Mammary epithelial cell (primary cell): ENCODE data around the gene HSD3B1.

Experiments
- EZH2 ChIP-seq: IDR thresholded peaks from 2 replicates; pipeline ENCODE4 v1.6.1; 2012; ENCODE audit warnings: low read length, inconsistent platforms, borderline replicate concordance
- TF ChIP-seq, protein P1 (sequence below), 2 donors: IDR thresholded peaks in 1 of 2; conservative IDR thresholded peaks in 1 of 2; 2 replicates each; pipeline ENCODE4 v1.5.1; 2011 to 2012; ENCODE audit warnings: inconsistent platforms in 2 of 2, low read length in 2 of 2, mild to moderate bottlenecking in 2 of 2, control low read depth in 1 of 2, low read depth in 1 of 2; ENCODE audit not compliant: insufficient read depth in 1 of 2; ENCODE audit errors: extremely low read depth in 1 of 2

- TF ChIP-seq, protein P1, sequence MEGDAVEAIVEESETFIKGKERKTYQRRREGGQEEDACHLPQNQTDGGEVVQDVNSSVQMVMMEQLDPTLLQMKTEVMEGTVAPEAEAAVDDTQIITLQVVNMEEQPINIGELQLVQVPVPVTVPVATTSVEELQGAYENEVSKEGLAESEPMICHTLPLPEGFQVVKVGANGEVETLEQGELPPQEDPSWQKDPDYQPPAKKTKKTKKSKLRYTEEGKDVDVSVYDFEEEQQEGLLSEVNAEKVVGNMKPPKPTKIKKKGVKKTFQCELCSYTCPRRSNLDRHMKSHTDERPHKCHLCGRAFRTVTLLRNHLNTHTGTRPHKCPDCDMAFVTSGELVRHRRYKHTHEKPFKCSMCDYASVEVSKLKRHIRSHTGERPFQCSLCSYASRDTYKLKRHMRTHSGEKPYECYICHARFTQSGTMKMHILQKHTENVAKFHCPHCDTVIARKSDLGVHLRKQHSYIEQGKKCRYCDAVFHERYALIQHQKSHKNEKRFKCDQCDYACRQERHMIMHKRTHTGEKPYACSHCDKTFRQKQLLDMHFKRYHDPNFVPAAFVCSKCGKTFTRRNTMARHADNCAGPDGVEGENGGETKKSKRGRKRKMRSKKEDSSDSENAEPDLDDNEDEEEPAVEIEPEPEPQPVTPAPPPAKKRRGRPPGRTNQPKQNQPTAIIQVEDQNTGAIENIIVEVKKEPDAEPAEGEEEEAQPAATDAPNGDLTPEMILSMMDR (conservative IDR thresholded peaks at IDR 0.05 in 1 of 2, IDR thresholded peaks at IDR 0.05 in 1 of 2; ENCODE audit: extremely low read depth in 1 of 2, insufficient read depth in 1 of 2, low read depth in 1 of 2, low read length in 2 of 2), result no peak
- TF ChIP-seq EZH2, result no peak
Measured at GRCh38 chr1:119550381-119550780, 43.4 kb downstream of the HSD3B1 start.
